GM12878 (cell line): ENCODE measurements around the gene FOXI1. TPM values are rescaled to one million over a fixed set of nuclear protein-coding genes. Genes with fewer than 3 reads are reported as not detected.

Experiments used
- ATAC-seq: fragments of 200-7000 bp; cut with Tn5 transposase; 3 replicates; pipeline ENCODE4 v1.9.1; 2020; ENCODE audit warnings: mild to moderate bottlenecking, moderate library complexity
- BruUV-seq: library from RNA; stranded (reverse); fragments of 400-500 nt; replicated peaks from 2 replicates; lab custom pipeline; 2021; lab: Mats Ljungman, UMichigan
- CTCF ChIA-PET: fragments of 300-600 bp; sonication (Branson Sonifier 250); formaldehyde crosslinking; extraction: SDS; loops from one replicate; lab custom pipeline; 2021; ENCODE audit warnings: inconsistent platforms; lab: Yijun Ruan, JAX
- POLR2A ChIA-PET: fragments of 350-600 bp; formaldehyde crosslinking; extraction: SDS; loops from one replicate; lab custom pipeline; 2021; ENCODE audit warnings: inconsistent platforms; lab: Charles Lee
- RAD21 ChIA-PET: fragments of 300-600 bp; sonication (Branson Sonifier 250); formaldehyde crosslinking; loops from one replicate; lab custom pipeline; 2023; ENCODE audit warnings: antibody characterized with exemption; ENCODE audit not compliant: unreplicated experiment; lab: Charles Lee
- SMC1A ChIA-PET: fragments of 300-600 bp; sonication (Branson Sonifier 250); formaldehyde crosslinking; loops from one replicate; lab custom pipeline; 2023; ENCODE audit not compliant: unreplicated experiment, uncharacterized antibody; lab: Charles Lee
- DNase-seq: peaks from one replicate; pipeline ENCODE4 v3.0.0-alpha.2; 2011; ENCODE audit warnings: low read depth, low spot score
- FAIRE-seq: peaks from 3 replicates; lab custom pipeline; 2011; peaks lifted over from hg19 to GRCh38; lab: Jason Lieb, UNC
- H2AFZ ChIP-seq: 2 replicates; pipeline ENCODE4 v1.6.0; 2011; ENCODE audit warnings: low read depth, low read length, control low read depth; ENCODE audit not compliant: control insufficient read depth
- H3K27ac ChIP-seq: 2 replicates; pipeline ENCODE4 v1.5.1; 2011; ENCODE audit warnings: control low read depth; ENCODE audit not compliant: control insufficient read depth, insufficient read depth
- H3K27me3 ChIP-seq, 2 experiments: replicated peaks in 1 of 2; 2 replicates each; pipeline versions ENCODE4 v1.6.0 to v1.6.1; 2011; ENCODE audit warnings: low read length in 1 of 2; ENCODE audit not compliant: control insufficient read depth in 2 of 2, insufficient read depth in 2 of 2
- H3K36me3 ChIP-seq, 2 experiments: 2 replicates each; pipeline ENCODE4 v1.5.1; 2011; ENCODE audit warnings: low read length in 1 of 2; ENCODE audit not compliant: control insufficient read depth in 2 of 2, insufficient read depth in 2 of 2
- H3K4me1 ChIP-seq: 2 replicates; pipeline ENCODE4 v1.6.1; 2011; ENCODE audit warnings: mild to moderate bottlenecking, low read length, moderate library complexity, mixed read lengths; ENCODE audit not compliant: control insufficient read depth, insufficient read depth
- H3K4me2 ChIP-seq: 2 replicates; pipeline ENCODE4 v1.6.0; 2011; ENCODE audit warnings: control low read depth; ENCODE audit not compliant: control insufficient read depth, insufficient read depth
- H3K4me3 ChIP-seq: fragments of 200-600 bp; sonication (generic); 2 replicates; pipeline ENCODE4 v1.5.1; 2016
- H3K79me2 ChIP-seq: 2 replicates; pipeline ENCODE4 v1.6.0; 2011; ENCODE audit warnings: low read length; ENCODE audit not compliant: control insufficient read depth, insufficient read depth
- H3K9ac ChIP-seq: 2 replicates; pipeline ENCODE4 v1.8.0; 2011; ENCODE audit warnings: low read length, control low read depth, mixed read lengths; ENCODE audit not compliant: control insufficient read depth, insufficient read depth
- H3K9me3 ChIP-seq: replicated peaks from 3 replicates; pipeline ENCODE4 v1.5.1; 2011; ENCODE audit warnings: mild to moderate bottlenecking, low read length; ENCODE audit not compliant: control insufficient read depth, insufficient read depth
- H4K20me1 ChIP-seq: 2 replicates; pipeline ENCODE4 v1.6.0; 2011; ENCODE audit not compliant: control insufficient read depth, insufficient read depth
- CHD4 ChIP-seq: fragments of 200-600 bp; sonication (generic); IDR thresholded peaks from 2 replicates; pipeline ENCODE4 v1.6.1; 2016; ENCODE audit warnings: mild to moderate bottlenecking
- EZH2 ChIP-seq: IDR thresholded peaks from 2 replicates; pipeline ENCODE4 v1.6.1; 2012; ENCODE audit warnings: low read depth, mild to moderate bottlenecking, control low read depth, inconsistent platforms, low read length, borderline replicate concordance; ENCODE audit not compliant: control insufficient read depth
- FOXK2 ChIP-seq: fragments of 450-650 bp; IDR thresholded peaks from 2 replicates; pipeline ENCODE4 v1.6.1; 2017; ENCODE audit warnings: mild to moderate bottlenecking, moderate library complexity
- HDAC2 ChIP-seq: fragments of 200-600 bp; sonication (generic); IDR thresholded peaks from 2 replicates; pipeline ENCODE4 v1.6.1; 2017
- HDAC6 ChIP-seq: fragments of 200-600 bp; sonication (generic); IDR thresholded peaks from one replicate; pipeline ENCODE4 v1.8.0; 2017; ENCODE audit warnings: antibody characterized with exemption; ENCODE audit not compliant: unreplicated experiment
- JUND ChIP-seq: IDR thresholded peaks from 2 replicates; pipeline ENCODE4 v1.6.1; 2012; ENCODE audit warnings: low read depth, mild to moderate bottlenecking, low read length, improper control_type of control experiment, moderate library complexity
- KDM1A ChIP-seq: fragments of 200-600 bp; sonication (generic); IDR thresholded peaks from 2 replicates; pipeline ENCODE4 v1.6.1; 2016; ENCODE audit warnings: borderline replicate concordance
- NBN ChIP-seq: fragments of 450-650 bp; IDR thresholded peaks from 2 replicates; pipeline ENCODE4 v1.6.1; 2016
- NFYA ChIP-seq: IDR thresholded peaks from 2 replicates; pipeline ENCODE4 v1.6.1; 2011; ENCODE audit warnings: low read depth, mild to moderate bottlenecking, low read length, improper control_type of control experiment, borderline replicate concordance
- POU2F2 ChIP-seq: IDR thresholded peaks from 3 replicates; pipeline ENCODE4 v1.6.1; 2011; ENCODE audit warnings: low read depth, mild to moderate bottlenecking, low read length, borderline replicate concordance
- PRDM15 ChIP-seq: fragments of 450-650 bp; formaldehyde crosslinking; IDR thresholded peaks from 2 replicates; pipeline ENCODE4 v1.4.0; 2020; ENCODE audit warnings: mild to moderate bottlenecking, moderate library complexity
- RAD21 ChIP-seq: IDR thresholded peaks from 2 replicates; pipeline ENCODE4 v1.6.1; 2011; ENCODE audit warnings: mild to moderate bottlenecking, low read depth, low read length, moderate library complexity; ENCODE audit not compliant: insufficient read depth
- SREBF2 ChIP-seq: IDR thresholded peaks from 2 replicates; pipeline ENCODE4 v1.6.1; 2012; ENCODE audit warnings: mild to moderate bottlenecking, low read length
- SRF ChIP-seq, 2 experiments: IDR thresholded peaks; 2 replicates each; pipeline ENCODE4 v1.6.1; 2011; ENCODE audit warnings: low read depth in 2 of 2, low read length in 2 of 2, mild to moderate bottlenecking in 1 of 2, moderate library complexity in 1 of 2
- STAT3 ChIP-seq: IDR thresholded peaks from 2 replicates; pipeline ENCODE4 v1.6.1; 2011; ENCODE audit warnings: low read depth, low read length, improper control_type of control experiment
- TAF1 ChIP-seq: IDR thresholded peaks from 2 replicates; pipeline ENCODE4 v1.6.1; 2011; ENCODE audit warnings: mild to moderate bottlenecking, low read depth, low read length, borderline replicate concordance
- WGBS: methylation state at CpG from one replicate; pipeline ENCODE4 v1.1.6; 2016; ENCODE audit warnings: low lambda C conversion rate; ENCODE audit not compliant: insufficient replicate concordance, insufficient coverage; ENCODE audit errors: missing lambda C conversion rate; 5-methylcytosine and 5-hydroxymethylcytosine counted together
- in situ Hi-C: fragments of 300-500 bp; cut with MboI; formaldehyde crosslinking; loops from 9 replicates; pipeline ENCODE4 v1.14.3; 2018; ENCODE audit warnings: mixed read lengths
- intact Hi-C: fragments of 100-400 bp; cut with micrococcal nuclease; formaldehyde crosslinking; loops from one replicate; pipeline ENCODE4 v1.14.2; 2022; ENCODE audit not compliant: unreplicated experiment
- polyA plus RNA-seq, 11 experiments: library from polyadenylated mRNA; depleted of rRNA in 4 of 11; unstranded in 6 of 11; stranded (reverse) in 5 of 11; fragments of >200 nt; fragmentation: Nextera tagmentation in 4 of 11; fragmentation: Illumina TruSeq in 1 of 11; extraction: Ambion mirVana in 4 of 11; extraction: Trizol in 1 of 11; gene quantifications; 1 replicate in 1 of 11; 2 replicates in 10 of 11; pipeline versions ENCODE4 v1.2.1 to v1.2.3, GENCODE V29; 2011 to 2016; ENCODE audit warnings: inconsistent platforms in 2 of 11, missing spikeins in 2 of 11, low read depth in 1 of 11
- total RNA-seq, 4 experiments: library from RNA; depleted of rRNA in 3 of 4; stranded (reverse); fragments of >200 nt in 3 of 4; fragmentation: Illumina TruSeq in 1 of 4; extraction: Trizol in 1 of 4; gene quantifications; 2 replicates each; pipeline versions ENCODE4 v1.2.1 to v1.2.3, GENCODE V29; 2013 to 2021

Gene FOXI1
- total and polyA plus RNA-seq, 10 of the 15 experiments (the other 5 are each of a cell fraction or from before 2014, with no cell fraction given): not detected

GRCh38 chr5:170115925-170116324 lies 10.2 kb downstream of the FOXI1 start:
- Histone ChIP-seq H3K4me1 (no peaks in the 10 kb centered on the region), H3K27ac (no peak overlapping the region), H3K4me2 (no peak overlapping the region), H3K79me2 (no peaks in the 10 kb centered on the region), H3K4me3 (no peak overlapping the region), H3K9me3 (no peaks in the 10 kb centered on the region), H3K36me3 (no peaks in the 10 kb centered on the region), H3K9ac (no peak overlapping the region), H3K27me3 (peaks cover under 1 to 1% of the 10 kb centered on the region in 2 experiments; a peak in 3 of 4 replicates), H2AFZ (no peak overlapping the region), H4K20me1 (no peaks in the 10 kb centered on the region)
- POLR2A ChIA-PET: no interaction called here
- intact Hi-C loops: no loop called here
- in situ Hi-C loops: no loop called here
- TF ChIP-seq POU2F2 (no peak), HDAC6 (no peak), HDAC2 (no peak), FOXK2 (no peak), SRF (IDR thresholded peaks at IDR 0.05; ENCODE audit: low read depth in 2 of 2, low read length in 2 of 2) (no peak), STAT3 (no peak), PRDM15 (CRISPR knock-in tag) (no peak), NBN (no peak), TAF1 (no peak), RAD21 (no peak), KDM1A (no peak), SREBF2 (no peak), JUND (no peak), NFYA (no peak), EZH2 (no peak), CHD4 (no peak)
- WGBS: 3% methylated on average over 2 of the region's 2 CpGs
- FAIRE-seq (no peak), DNase-seq (no peak), ATAC-seq (no peak)
- RAD21 ChIA-PET: no interaction called here
- BruUV-seq: no TSS peak
- CTCF ChIA-PET: no interaction called here
- SMC1A ChIA-PET: no interaction called here
